ENCODE results near the gene HAUS3.

GRCh38 chr4:2288051-2288541 lies 46.2 kb upstream of the HAUS3 start:
- TF ChIP-seq ZFP3 (CRISPR knock-in tag; IDR thresholded peaks at IDR 0.05) (no peak), ARNTL (CRISPR knock-in tag; IDR thresholded peaks at IDR 0.05; ENCODE audit: borderline replicate concordance, low read depth) (no peak), PPARA (CRISPR knock-in tag; IDR thresholded peaks at IDR 0.05; ENCODE audit: borderline replicate concordance) (no peak), ZC3H10 (CRISPR knock-in tag; IDR thresholded peaks at IDR 0.05) (no peak), RARB (CRISPR knock-in tag; IDR thresholded peaks at IDR 0.05) (no peak), POU6F1 (CRISPR knock-in tag; IDR thresholded peaks at IDR 0.05; ENCODE audit: borderline replicate concordance, low read depth) (no peak), CREB5 (CRISPR knock-in tag; IDR thresholded peaks at IDR 0.05; ENCODE audit: low read depth) (no peak), ZNF8 (CRISPR knock-in tag; IDR thresholded peaks at IDR 0.05) (no peak), ZNF565 (CRISPR knock-in tag; conservative IDR thresholded peaks at IDR 0.05; ENCODE audit: low read depth) (no peak), PATZ1 (CRISPR knock-in tag; IDR thresholded peaks at IDR 0.05; ENCODE audit: borderline replicate concordance) (no peak), OSR1 (CRISPR knock-in tag; IDR thresholded peaks at IDR 0.05) (no peak)

Data from SK-N-SH treated with all-trans-retinoic acid at 6 μM for 48 hours (cell line).